Ectodermal cell (in vitro differentiated cells): ENCODE data around the gene ARAP3. TPM values are rescaled to one million over a fixed set of nuclear protein-coding genes. Genes with fewer than 3 reads are reported as not detected.
A peak's percentile ranks its signal among the peaks of the same experiment; 100 is the strongest.
"Not testable (repeated sequence)": the region's sequence is repeated elsewhere in the genome, so short reads cannot be mapped to it uniquely, and the experiment has no call there.

Source experiments
- H3K27ac ChIP-seq: 2 replicates; pipeline ENCODE4 v1.7.0; 2013; ENCODE audit warnings: mild to moderate bottlenecking, low read depth, low read length; ENCODE audit not compliant: insufficient read depth, poor library complexity, severe bottlenecking
- H3K27me3 ChIP-seq: 2 replicates; pipeline ENCODE4 v1.7.0; 2013; ENCODE audit warnings: mild to moderate bottlenecking, low read length; ENCODE audit not compliant: insufficient read depth, control insufficient read depth, poor library complexity, severe bottlenecking
- H3K36me3 ChIP-seq: one replicate; pipeline ENCODE4 v1.7.0; 2013; ENCODE audit warnings: low read length; ENCODE audit not compliant: control insufficient read depth, insufficient read depth
- H3K4me1 ChIP-seq: one replicate; pipeline ENCODE4 v1.7.0; 2013; ENCODE audit warnings: low read length; ENCODE audit not compliant: control insufficient read depth, insufficient read depth
- H3K4me3 ChIP-seq: 2 replicates; pipeline ENCODE4 v1.7.0; 2013; ENCODE audit warnings: low read depth, low read length, control low read depth; ENCODE audit not compliant: insufficient read depth
- H3K9me3 ChIP-seq: 2 replicates; pipeline ENCODE4 v1.7.0; 2013; ENCODE audit warnings: mild to moderate bottlenecking, low read length, moderate library complexity; ENCODE audit not compliant: control insufficient read depth
- WGBS, 2 experiments: methylation state at CpG; one replicate each; pipeline ENCODE4 v1.1.7; 2013; ENCODE audit warnings: missing lambda C conversion rate in 2 of 2; 5-methylcytosine and 5-hydroxymethylcytosine counted together
- polyA plus RNA-seq, 4 experiments: library from polyadenylated mRNA; stranded (reverse); fragments of 50-300 nt; gene quantifications; one replicate each; pipeline ENCODE4 v1.2.3, GENCODE V29; 2013

ARAP3 gene
- 21.2 TPM for polyA plus RNA-seq (2013, experiment 1 of 4)
- polyA plus RNA-seq (2013, experiment 2 of 4), result 22.3 TPM
- 16.1 TPM for polyA plus RNA-seq (2013, experiment 3 of 4)
- polyA plus RNA-seq (2013, experiment 4 of 4), result 18.3 TPM

GRCh38 chr5:141681695-141682641 is at the start of gene ARAP3:
Gene ARAP3 (minus strand): TSS chr5:141682230. CDS start chr5:141680486, 1,744 bp downstream.
- H3K4me3 ChIP-seq, result peak within 1 kb of the TSS; percentile 41
- WGBS, 2 experiments, result 3 to 4% methylated on average over 77 of the region's 77 CpGs
- H3K9me3 ChIP-seq, result no peaks in the 10 kb centered on the region
- H3K27ac ChIP-seq, result peak within 1 kb of the TSS; percentile 31
- no peaks in the 10 kb centered on the region for H3K27me3 ChIP-seq
- no peaks in the 10 kb centered on the region for H3K36me3 ChIP-seq
- H3K4me1 ChIP-seq, result peaks cover 24% of the 10 kb centered on the region

- no peak overlapping the region for H3K4me3 ChIP-seq
- WGBS, 2 experiments, result 63 to 71% methylated on average over 6 of the region's 6 CpGs
- no peak overlapping the region for H3K27ac ChIP-seq
These were observed 47.5 kb upstream of the ARAP3 start for GRCh38 chr5:141729387-141730006.

DNA sequence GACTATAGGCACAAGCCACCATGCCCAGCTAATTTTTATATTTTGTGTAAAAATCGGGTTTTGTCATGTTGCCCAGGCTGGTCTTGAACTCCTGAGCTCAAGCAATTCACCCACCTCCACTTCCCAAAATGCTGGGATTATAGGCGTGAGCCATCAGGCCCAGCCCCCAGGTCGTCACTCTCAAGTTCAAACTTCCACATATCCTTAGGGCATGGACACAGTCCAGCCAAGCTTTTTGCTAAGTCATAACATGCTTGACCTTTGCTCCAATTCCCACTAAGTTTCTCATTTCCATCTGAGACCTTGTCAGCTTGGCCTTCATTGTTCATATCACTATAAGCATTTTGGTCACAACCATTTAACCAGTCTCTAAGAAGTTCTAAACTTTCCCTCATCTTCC is 43.9 kb upstream of the ARAP3 start:
- Histone ChIP-seq H3K9me3 (no peaks in the 10 kb centered on the region), H3K4me3 (no peak overlapping the region), H3K36me3 (no peaks in the 10 kb centered on the region), H3K4me1 (peaks cover 5% of the 10 kb centered on the region), H3K27me3 (no peaks in the 10 kb centered on the region), H3K27ac (no peak overlapping the region)
- 80 to 82% methylated on average over 3 of the region's 3 CpGs for WGBS, 2 experiments

More at GRCh38 chr5:141729387-141730006, 47.5 kb upstream of the ARAP3 start:
- Histone ChIP-seq H3K9me3 (no peaks in the 10 kb centered on the region), H3K27me3 (no peaks in the 10 kb centered on the region), H3K4me1 (peaks cover 5% of the 10 kb centered on the region), H3K36me3 (no peaks in the 10 kb centered on the region)

- not testable (repeated sequence) for H3K9me3 ChIP-seq, H3K4me3 ChIP-seq, H3K27me3 ChIP-seq, H3K36me3 ChIP-seq, H3K27ac ChIP-seq, H3K4me1 ChIP-seq
- whole genome bisulfite sequencing, 2 experiments, result 79 to 80% methylated on average over 5 of the region's 5 CpGs
These were observed 43.1 kb upstream of the ARAP3 start for GRCh38 chr5:141725174-141725573.

DNA sequence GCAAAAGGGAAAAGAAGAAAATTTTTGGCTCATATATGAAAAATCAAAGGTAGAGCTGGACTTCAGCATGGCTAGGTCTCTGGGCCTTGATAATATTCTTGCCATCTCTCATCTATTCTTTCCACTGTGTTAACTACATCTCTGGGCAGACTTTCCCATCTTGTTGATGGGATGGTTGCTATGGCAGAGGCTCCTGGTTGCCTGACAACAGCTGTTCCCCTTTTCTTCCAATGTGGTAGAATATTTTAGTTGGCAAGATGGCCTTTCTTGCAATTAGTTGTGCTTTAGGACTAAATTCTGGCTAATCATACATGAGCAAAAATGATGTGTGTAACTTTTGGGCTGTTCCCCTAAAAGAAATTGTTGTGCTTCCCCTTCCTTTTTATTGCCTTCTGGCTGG is 40.2 kb upstream of the ARAP3 start:
- H3K27ac ChIP-seq, result no peak overlapping the region
- H3K9me3 ChIP-seq, result no peaks in the 10 kb centered on the region
- no peaks in the 10 kb centered on the region for H3K27me3 ChIP-seq
- H3K4me1 ChIP-seq, result no peaks in the 10 kb centered on the region
- H3K36me3 ChIP-seq, result no peaks in the 10 kb centered on the region
- H3K4me3 ChIP-seq, result no peak overlapping the region

DNA sequence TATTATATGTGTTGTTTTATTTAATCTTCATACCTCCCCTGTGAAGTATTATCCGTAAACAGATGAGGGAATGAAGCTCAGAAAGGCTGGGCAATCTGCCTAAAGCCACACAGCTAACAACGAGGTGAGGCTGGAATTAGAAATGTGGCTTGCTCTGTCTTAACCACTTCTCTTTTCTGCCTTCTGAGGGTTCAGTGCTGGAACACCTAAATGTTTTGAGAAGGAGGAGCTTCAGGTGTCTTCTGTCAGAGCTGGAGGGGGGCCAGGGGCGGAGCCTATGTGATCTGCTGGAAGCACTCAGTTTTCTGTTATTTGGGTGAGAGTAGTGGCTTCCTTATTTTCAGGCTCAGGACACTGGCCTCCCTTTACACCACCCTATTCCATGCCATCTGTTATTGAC is 35.0 kb upstream of the ARAP3 start:
- Histone ChIP-seq H3K9me3 (no peaks in the 10 kb centered on the region), H3K27me3 (no peaks in the 10 kb centered on the region), H3K27ac (no peak overlapping the region), H3K36me3 (no peaks in the 10 kb centered on the region), H3K4me3 (no peak overlapping the region), H3K4me1 (peaks cover 10% of the 10 kb centered on the region)
- WGBS, 2 experiments, result 91 to 93% methylated on average over 3 of the region's 3 CpGs

DNA sequence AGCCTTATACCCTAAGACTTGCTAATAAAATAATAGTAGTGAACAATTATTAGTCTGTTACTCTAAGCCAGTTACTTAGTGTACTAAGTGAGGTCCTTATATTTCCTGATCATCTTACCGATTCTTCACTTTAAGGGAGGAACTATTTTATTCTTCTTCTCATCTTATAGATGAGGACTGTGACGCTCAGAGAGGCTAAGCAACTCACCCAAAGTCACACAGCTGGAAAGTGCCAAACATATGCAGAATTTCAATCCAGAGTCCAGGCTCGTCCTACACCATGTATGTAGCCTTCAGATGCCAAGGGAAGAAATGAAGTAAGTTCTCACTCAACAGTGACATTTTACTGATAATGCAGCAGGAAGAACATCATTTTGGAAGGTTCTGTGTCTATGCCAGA is 34.4 kb upstream of the ARAP3 start:
- Histone ChIP-seq H3K4me3 (no peak overlapping the region), H3K27me3 (no peaks in the 10 kb centered on the region), H3K36me3 (no peaks in the 10 kb centered on the region), H3K9me3 (no peaks in the 10 kb centered on the region), H3K4me1 (peaks cover 10% of the 10 kb centered on the region), H3K27ac (no peak overlapping the region)
- WGBS, 2 experiments, result 83 to 94% methylated on average over 3 of the region's 3 CpGs

DNA sequence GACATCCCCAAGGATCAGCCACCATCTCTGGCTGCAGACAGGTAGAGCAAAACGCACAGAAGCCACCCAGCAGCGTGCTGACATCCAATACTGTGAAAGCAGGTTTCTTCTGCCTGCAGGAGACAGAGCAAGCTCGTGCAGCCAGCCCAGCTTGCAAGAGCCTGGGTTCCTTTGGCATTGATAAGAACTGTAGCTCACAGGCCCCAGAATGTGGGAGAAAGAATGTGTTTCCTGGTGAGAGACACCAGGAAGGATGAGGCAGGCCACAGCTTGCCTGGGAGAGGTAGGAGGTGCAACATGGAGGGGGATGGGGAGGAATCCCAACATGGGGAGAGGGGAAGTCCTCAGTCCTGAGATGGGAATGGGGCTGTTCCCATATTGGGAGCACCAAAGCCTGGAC is 34.0 kb upstream of the ARAP3 start:
- Histone ChIP-seq H3K27me3 (no peaks in the 10 kb centered on the region), H3K4me3 (no peak overlapping the region), H3K36me3 (no peaks in the 10 kb centered on the region), H3K27ac (no peak overlapping the region), H3K4me1 (peaks cover 10% of the 10 kb centered on the region), H3K9me3 (no peaks in the 10 kb centered on the region)
- WGBS, 2 experiments, result 36 to 45% methylated on average over 3 of the region's 3 CpGs

DNA sequence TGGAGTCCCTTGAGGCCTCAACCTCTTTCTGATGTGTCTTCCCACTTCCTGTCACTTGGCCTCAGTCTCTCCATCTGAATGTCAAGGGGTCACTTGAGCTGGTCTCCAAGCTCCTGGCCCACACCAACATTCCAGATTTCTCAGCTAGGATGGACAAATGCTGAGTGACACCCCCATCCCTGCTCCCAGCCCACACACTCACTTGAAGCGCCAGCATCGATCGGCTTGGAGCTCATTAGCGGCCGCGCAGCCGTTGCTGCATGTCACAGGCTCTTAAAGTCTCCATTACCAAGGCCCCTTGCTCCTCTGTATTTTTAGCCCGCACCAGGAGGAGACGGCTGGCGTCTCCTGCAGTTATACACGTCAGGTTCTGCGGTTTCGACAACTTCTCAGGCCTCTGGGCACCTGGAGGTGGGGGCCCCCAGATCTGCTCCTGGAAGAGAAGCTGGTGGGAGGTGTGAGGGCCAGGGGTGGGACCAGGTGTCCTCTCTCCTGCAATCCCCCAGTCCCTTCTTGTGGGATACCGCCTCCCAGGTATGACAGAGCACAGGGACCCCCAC is 33.4 kb upstream of the ARAP3 start:
- H3K36me3 ChIP-seq, result no peaks in the 10 kb centered on the region
- no peaks in the 10 kb centered on the region for H3K27me3 ChIP-seq
- 83 to 84% methylated on average over 14 of the region's 14 CpGs for WGBS, 2 experiments
- H3K4me3 ChIP-seq, result no peak overlapping the region
- peaks cover 10% of the 10 kb centered on the region for H3K4me1 ChIP-seq
- no peak overlapping the region for H3K27ac ChIP-seq
- H3K9me3 ChIP-seq, result no peaks in the 10 kb centered on the region
